Measurements from ENCODE around the gene CSTA. TPM values are rescaled to one million over a fixed set of nuclear protein-coding genes. Genes with fewer than 3 reads are reported as not detected.

The CSTA gene
- polyA plus RNA-seq, 3 donors, result 211 to 582 (median 515) TPM

- H3K9me3 ChIP-seq (replicated peaks in 1 of 2; ENCODE audit: control insufficient read depth in 1 of 2, insufficient read depth in 1 of 2, low read length in 2 of 2), result no peaks in the 10 kb centered on the region
- no peak overlapping the region for H3K27ac ChIP-seq (ENCODE audit: low read depth in 1 of 2, low read length in 2 of 2)
- 100% methylated on average over 1 of the region's 4 CpGs for WGBS (ENCODE audit: insufficient coverage)
- H4K20me1 ChIP-seq (ENCODE audit: insufficient read depth, low read length), result no peaks in the 10 kb centered on the region
- H3K4me1 Mint-ChIP-seq, result peaks cover 9% of the 10 kb centered on the region
- H3K4me1 ChIP-seq (ENCODE audit: control insufficient read depth in 1 of 2, insufficient read depth in 2 of 2, low read length in 2 of 2), result peaks cover 0 to 4% of the 10 kb centered on the region in 2 donors
- no peak overlapping the region for H3K27ac Mint-ChIP-seq
- H2AFZ ChIP-seq (ENCODE audit: insufficient read depth, low read depth, low read length, poor library complexity, severe bottlenecking), result no peak overlapping the region
- H3K27me3 Mint-ChIP-seq (ENCODE audit: low read depth in 3 of 3), result peaks cover 0 to 2% (median 0%) of the 10 kb centered on the region in 3 donors
- H3K4me3 ChIP-seq (replicated peaks in 1 of 3; ENCODE audit: low read depth in 2 of 3, low read length in 3 of 3), result no peak overlapping the region
- no peak overlapping the region for H3K4me2 ChIP-seq (replicated peaks; ENCODE audit: extremely low read depth, low read length, poor library complexity, severe bottlenecking)
- intact Hi-C loops (cut with micrococcal nuclease), result no loop called here
- DNase-seq, result no peak
- no peaks in the 10 kb centered on the region for H3K36me3 ChIP-seq (replicated peaks in 1 of 2; ENCODE audit: control insufficient read depth in 1 of 2, insufficient read depth in 2 of 2, low read length in 2 of 2)
- H3K79me2 ChIP-seq (ENCODE audit: insufficient read depth, low read length), result no peaks in the 10 kb centered on the region
- no peak for TF ChIP-seq CTCF (IDR thresholded peaks at IDR 0.05)
- no peak overlapping the region for H3K4me3 Mint-ChIP-seq
- peaks cover 0 to 7% of the 10 kb centered on the region in 2 donors for H3K36me3 Mint-ChIP-seq
- no peaks in the 10 kb centered on the region for H3K9me3 Mint-ChIP-seq
- H3K9ac ChIP-seq (ENCODE audit: insufficient read depth, low read length, poor library complexity, severe bottlenecking), result no peak overlapping the region
- H3K27me3 ChIP-seq (ENCODE audit: control insufficient read depth in 2 of 2, insufficient read depth in 2 of 2, low read length in 2 of 2), result no peaks in the 10 kb centered on the region
Measured at GRCh38 chr3:122390665-122391064, 65.6 kb downstream of the CSTA start.

Other genes with a start within 250 kb of the CSTA start
- under 1 TPM in 1 of 3 donors, not detected in 2; 0.01 TPM for gene CASR, start 141.6 kb upstream of the CSTA start, polyA plus RNA-seq
- 1 to 10 TPM; 3.9 to 8.2 (median 5.2) TPM for gene MIX23, start 58.0 kb downstream of the CSTA start, polyA plus RNA-seq
- 10 to 100 TPM in 2 of 3 donors, 1 to 10 TPM in 1; 6.8 to 28.5 (median 24.2) TPM for gene FAM162A, start 58.9 kb downstream of the CSTA start, polyA plus RNA-seq
- gene WDR5B, start 90.8 kb downstream of the CSTA start, polyA plus RNA-seq, result 1 to 10 TPM in 1 of 3 donors, under 1 TPM in 2; 0.85 to 3.1 (median 0.85) TPM
- 10 to 100 TPM; 18.0 to 41.2 (median 38.5) TPM for gene KPNA1, start 189.7 kb downstream of the CSTA start, polyA plus RNA-seq
- 10 to 100 TPM; 31.4 to 43.3 (median 34.4) TPM for gene PARP9, start 239.1 kb downstream of the CSTA start, polyA plus RNA-seq
- 10 to 100 TPM in 2 of 3 donors, 1 to 10 TPM in 1; 8.6 to 29.0 (median 17.7) TPM for gene DTX3L, start 239.1 kb downstream of the CSTA start, polyA plus RNA-seq

All from CD14-positive monocyte (primary cell).